NCI-H146 treated with DMSO at 0.1 percent for 48 hours (cell line): Measurements from ENCODE around the gene USP17L27.
"Not testable (repeated sequence)": the region's sequence is repeated elsewhere in the genome, so short reads cannot be mapped to it uniquely, and the experiment has no call there.

ENCODE experiments used
- DNase-seq: peaks from one replicate; lab custom pipeline; 2025; ENCODE audit not compliant: unreplicated experiment; lab: John Stamatoyannopoulos, UW

Gene USP17L27, protein sequence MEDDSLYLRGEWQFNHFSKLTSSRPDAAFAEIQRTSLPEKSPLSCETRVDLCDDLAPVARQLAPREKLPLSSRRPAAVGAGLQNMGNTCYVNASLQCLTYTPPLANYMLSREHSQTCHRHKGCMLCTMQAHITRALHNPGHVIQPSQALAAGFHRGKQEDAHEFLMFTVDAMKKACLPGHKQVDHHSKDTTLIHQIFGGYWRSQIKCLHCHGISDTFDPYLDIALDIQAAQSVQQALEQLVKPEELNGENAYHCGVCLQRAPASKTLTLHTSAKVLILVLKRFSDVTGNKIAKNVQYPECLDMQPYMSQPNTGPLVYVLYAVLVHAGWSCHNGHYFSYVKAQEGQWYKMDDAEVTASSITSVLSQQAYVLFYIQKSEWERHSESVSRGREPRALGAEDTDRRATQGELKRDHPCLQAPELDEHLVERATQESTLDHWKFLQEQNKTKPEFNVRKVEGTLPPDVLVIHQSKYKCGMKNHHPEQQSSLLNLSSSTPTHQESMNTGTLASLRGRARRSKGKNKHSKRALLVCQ

DNA sequence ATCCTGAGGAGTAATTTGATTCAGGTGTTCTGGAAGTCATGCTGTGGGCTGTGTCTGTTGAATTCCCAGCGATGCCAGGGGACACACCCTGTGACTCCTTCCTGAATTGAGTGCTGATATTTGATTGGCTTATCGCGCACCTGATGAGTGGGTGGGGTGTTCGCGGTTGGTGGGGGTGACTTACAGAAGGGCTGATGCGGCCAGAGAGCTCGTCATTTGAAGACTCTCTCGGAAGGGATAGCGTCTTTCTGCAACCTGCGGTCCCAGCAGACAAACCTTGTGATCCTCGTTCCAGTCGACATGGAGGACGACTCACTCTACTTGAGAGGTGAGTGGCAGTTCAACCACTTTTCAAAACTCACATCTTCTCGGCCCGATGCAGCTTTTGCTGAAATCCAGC is at the start of gene USP17L27:
Gene USP17L27 (plus strand): TSS at position 301 of the 400 bp plus-strand sequence. CDS start 0 bp downstream, at position 301.
- not testable (repeated sequence) for DNase-seq

DNA sequence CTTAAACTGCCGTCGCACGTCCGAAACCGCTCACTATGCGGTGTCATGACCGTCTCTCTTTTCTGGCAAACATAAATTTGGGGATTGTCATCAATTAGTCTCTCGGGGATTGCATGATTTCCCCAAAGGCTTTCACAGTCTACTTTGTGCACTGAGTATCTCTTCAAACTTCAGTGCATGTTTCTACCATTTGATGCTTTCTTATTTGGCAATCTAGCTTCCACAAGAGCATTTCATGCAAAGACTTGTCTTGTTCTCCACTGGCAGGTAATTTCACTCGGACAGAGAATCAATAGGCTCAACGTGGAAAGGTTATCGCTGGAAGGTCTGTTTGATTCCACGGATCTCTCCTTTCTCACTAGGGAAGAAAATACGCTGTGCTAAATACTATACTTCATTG is 19.8 kb upstream of the USP17L27 start:
- not testable (repeated sequence) for DNase-seq

DNA sequence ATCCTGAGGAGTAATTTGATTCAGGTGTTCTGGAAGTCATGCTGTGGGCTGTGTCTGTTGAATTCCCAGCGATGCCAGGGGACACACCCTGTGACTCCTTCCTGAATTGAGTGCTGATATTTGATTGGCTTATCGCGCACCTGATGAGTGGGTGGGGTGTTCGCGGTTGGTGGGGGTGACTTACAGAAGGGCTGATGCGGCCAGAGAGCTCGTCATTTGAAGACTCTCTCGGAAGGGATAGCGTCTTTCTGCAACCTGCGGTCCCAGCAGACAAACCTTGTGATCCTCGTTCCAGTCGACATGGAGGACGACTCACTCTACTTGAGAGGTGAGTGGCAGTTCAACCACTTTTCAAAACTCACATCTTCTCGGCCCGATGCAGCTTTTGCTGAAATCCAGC is 19.1 kb upstream of the USP17L27 start, which contains the start of gene USP17L24:
Gene USP17L24 (plus strand): TSS at position 301 of the 400 bp plus-strand sequence. CDS start 0 bp downstream, at position 301.
- not testable (repeated sequence) for DNase-seq

DNA sequence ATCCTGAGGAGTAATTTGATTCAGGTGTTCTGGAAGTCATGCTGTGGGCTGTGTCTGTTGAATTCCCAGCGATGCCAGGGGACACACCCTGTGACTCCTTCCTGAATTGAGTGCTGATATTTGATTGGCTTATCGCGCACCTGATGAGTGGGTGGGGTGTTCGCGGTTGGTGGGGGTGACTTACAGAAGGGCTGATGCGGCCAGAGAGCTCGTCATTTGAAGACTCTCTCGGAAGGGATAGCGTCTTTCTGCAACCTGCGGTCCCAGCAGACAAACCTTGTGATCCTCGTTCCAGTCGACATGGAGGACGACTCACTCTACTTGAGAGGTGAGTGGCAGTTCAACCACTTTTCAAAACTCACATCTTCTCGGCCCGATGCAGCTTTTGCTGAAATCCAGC is 14.3 kb upstream of the USP17L27 start, which contains the start of gene USP17L25:
Gene USP17L25 (plus strand): TSS at position 301 of the 400 bp plus-strand sequence. CDS start 0 bp downstream, at position 301.
- DNase-seq: not testable (repeated sequence)

DNA sequence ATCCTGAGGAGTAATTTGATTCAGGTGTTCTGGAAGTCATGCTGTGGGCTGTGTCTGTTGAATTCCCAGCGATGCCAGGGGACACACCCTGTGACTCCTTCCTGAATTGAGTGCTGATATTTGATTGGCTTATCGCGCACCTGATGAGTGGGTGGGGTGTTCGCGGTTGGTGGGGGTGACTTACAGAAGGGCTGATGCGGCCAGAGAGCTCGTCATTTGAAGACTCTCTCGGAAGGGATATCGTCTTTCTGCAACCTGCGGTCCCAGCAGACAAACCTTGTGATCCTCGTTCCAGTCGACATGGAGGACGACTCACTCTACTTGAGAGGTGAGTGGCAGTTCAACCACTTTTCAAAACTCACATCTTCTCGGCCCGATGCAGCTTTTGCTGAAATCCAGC is 9.6 kb upstream of the USP17L27 start, which contains the start of gene USP17L26:
Gene USP17L26 (plus strand): TSS at position 301 of the 400 bp plus-strand sequence. CDS start 0 bp downstream, at position 301.
- not testable (repeated sequence) for DNase-seq

DNA sequence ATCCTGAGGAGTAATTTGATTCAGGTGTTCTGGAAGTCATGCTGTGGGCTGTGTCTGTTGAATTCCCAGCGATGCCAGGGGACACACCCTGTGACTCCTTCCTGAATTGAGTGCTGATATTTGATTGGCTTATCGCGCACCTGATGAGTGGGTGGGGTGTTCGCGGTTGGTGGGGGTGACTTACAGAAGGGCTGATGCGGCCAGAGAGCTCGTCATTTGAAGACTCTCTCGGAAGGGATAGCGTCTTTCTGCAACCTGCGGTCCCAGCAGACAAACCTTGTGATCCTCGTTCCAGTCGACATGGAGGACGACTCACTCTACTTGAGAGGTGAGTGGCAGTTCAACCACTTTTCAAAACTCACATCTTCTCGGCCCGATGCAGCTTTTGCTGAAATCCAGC is 4.8 kb upstream of the USP17L27 start, which contains the start of gene USP17L5:
Gene USP17L5 (plus strand): TSS at position 301 of the 400 bp plus-strand sequence. CDS start 0 bp downstream, at position 301.
- not testable (repeated sequence) for DNase-seq

DNA sequence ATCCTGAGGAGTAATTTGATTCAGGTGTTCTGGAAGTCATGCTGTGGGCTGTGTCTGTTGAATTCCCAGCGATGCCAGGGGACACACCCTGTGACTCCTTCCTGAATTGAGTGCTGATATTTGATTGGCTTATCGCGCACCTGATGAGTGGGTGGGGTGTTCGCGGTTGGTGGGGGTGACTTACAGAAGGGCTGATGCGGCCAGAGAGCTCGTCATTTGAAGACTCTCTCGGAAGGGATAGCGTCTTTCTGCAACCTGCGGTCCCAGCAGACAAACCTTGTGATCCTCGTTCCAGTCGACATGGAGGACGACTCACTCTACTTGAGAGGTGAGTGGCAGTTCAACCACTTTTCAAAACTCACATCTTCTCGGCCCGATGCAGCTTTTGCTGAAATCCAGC is 4.6 kb downstream of the USP17L27 start, which contains the start of gene USP17L28:
Gene USP17L28 (plus strand): TSS at position 301 of the 400 bp plus-strand sequence. CDS start 0 bp downstream, at position 301.
- not testable (repeated sequence) for DNase-seq

DNA sequence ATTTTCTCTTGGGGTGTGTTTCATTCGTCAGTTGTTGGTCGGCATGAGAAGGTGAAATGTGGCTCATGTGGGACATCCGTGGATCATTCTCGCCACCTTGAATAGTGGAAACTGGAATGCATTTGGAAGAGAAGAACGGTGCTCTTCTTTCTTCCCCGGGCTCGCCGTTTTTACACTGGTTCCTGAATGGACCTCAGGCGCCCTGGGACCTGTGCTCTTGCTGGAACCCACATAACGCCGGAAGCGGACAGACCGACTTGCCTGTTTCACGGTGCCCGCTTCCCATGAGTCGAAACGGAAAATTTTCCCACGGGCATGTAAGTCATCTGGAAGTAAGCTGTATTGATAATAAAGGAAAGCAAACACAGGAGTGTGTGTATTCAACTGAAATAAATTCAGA is 6.9 kb downstream of the USP17L27 start:
- DNase-seq: not testable (repeated sequence)

DNA sequence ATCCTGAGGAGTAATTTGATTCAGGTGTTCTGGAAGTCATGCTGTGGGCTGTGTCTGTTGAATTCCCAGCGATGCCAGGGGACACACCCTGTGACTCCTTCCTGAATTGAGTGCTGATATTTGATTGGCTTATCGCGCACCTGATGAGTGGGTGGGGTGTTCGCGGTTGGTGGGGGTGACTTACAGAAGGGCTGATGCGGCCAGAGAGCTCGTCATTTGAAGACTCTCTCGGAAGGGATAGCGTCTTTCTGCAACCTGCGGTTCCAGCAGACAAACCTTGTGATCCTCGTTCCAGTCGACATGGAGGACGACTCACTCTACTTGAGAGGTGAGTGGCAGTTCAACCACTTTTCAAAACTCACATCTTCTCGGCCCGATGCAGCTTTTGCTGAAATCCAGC is 9.4 kb downstream of the USP17L27 start, which contains the start of gene USP17L29:
Gene USP17L29 (plus strand): TSS at position 301 of the 400 bp plus-strand sequence. CDS start 0 bp downstream, at position 301.
- not testable (repeated sequence) for DNase-seq

DNA sequence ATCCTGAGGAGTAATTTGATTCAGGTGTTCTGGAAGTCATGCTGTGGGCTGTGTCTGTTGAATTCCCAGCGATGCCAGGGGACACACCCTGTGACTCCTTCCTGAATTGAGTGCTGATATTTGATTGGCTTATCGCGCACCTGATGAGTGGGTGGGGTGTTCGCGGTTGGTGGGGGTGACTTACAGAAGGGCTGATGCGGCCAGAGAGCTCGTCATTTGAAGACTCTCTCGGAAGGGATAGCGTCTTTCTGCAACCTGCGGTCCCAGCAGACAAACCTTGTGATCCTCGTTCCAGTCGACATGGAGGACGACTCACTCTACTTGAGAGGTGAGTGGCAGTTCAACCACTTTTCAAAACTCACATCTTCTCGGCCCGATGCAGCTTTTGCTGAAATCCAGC is 18.9 kb downstream of the USP17L27 start, which contains the start of gene USP17L30:
Gene USP17L30 (plus strand): TSS at position 301 of the 400 bp plus-strand sequence. CDS start 0 bp downstream, at position 301.
- not testable (repeated sequence) for DNase-seq

DNA sequence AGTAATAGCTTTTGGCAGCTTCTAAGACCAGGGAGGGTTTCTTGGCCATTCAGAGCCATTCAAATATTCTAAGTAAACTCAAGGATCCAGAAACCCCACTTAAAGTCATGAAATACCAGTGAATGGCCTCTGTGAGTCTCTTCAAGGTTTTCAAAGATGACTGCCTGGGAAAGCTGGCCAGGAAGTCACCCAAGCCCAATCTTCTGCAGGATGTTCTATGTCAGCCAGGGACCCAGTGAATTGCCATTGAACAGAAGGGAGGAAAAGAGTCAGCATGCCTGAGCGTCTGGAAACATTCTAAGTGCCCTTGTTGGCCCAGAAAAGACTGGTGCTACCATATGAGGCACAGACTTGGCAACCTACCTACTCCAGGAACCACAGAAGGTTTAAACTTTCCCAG is 35.9 kb downstream of the USP17L27 start:
- DNase-seq: not testable (repeated sequence)

DNA sequence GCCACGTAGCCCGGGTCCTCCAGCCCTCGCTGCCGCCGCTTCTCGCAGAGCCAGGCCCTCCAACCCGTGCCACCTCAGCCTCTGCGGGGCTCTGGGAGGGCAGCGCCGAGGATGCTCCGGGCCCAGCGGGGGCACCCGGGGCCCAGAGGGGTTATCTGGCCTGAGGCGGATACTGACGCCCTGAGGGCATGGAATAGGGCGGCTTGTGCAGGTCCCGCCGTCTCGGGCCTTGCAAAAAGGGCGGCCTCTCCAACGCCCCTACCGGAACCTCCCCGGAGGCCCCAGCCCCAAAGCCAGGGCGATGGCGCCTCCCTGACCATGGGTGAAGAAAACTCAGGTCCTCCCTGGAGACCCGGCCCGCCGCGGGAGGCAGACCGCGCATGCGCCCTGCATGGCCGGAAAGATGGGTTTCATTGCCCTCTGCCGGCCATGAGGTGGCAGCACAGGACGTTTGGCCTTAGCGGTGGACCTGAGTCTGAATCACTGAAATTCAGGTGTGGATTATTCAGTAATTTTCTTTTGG is 37.1 kb downstream of the USP17L27 start:
- not testable (repeated sequence) for DNase-seq

DNA sequence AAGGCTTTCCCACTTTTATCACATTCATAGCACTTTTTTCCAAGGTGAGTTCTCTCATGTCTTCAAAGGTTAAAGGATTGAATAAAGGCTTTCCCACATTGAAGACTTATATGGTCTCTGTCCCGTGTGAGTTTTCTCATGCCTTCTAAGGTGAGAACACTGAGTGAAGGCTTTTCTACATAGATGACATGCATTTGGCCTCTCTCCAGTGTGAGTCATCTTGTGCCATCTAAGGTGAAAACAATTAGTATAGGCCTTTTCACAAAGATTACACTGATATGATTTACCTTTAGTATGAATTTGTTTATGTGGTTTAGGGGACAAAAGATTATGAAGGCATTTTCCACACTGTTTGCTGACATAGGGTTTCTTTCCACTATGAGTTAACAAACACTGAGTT is 40.2 kb downstream of the USP17L27 start:
- no peak for DNase-seq

DNA sequence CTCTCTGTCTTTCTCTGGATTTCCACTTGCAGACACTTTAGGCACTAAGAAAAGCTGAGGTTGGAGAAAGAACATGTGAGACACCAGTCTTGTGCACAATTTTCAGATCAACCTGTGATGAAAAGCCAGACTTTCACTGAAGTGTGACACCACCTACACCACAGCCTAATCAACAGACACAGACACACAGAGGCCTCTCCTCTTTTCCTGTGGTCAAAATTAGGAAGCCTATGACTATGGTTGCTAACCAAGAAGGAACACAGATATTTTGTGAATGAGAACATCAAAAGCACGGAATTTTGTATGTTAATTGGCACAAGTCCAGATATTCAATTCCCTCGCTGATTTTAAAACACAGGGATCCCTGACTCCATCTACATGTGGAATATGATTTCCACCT is 45.1 kb downstream of the USP17L27 start:
- not testable (repeated sequence) for DNase-seq
